ENCODE measurements around the gene SRD5A3. TPM values are rescaled to one million over a fixed set of nuclear protein-coding genes. Genes with fewer than 3 reads are reported as not detected.

SRD5A3 gene
- total RNA-seq, 1 donor from 2014 or later = 31.4 TPM

- DNase-seq (ENCODE audit: low spot score) = no peak
- Mint-ChIP-seq H3K27me3 (ENCODE audit: low read depth) (no peaks in the 10 kb centered on the region), H3K27ac (ENCODE audit: unreplicated experiment) (peak overlapping the region; percentile 13)
These were observed 65.6 kb downstream of the SRD5A3 start for GRCh38 chr4:55411621-55412020.

GRCh38 chr4:55416176-55416575 is 70.1 kb downstream of the SRD5A3 start:
- H3K9me3 Mint-ChIP-seq (ENCODE audit: low read depth) = no peaks in the 10 kb centered on the region
- H3K4me3 Mint-ChIP-seq (ENCODE audit: unreplicated experiment) = no peak overlapping the region
- DNase-seq (ENCODE audit: low spot score) = no peak
- H3K27me3 Mint-ChIP-seq (ENCODE audit: low read depth) = no peaks in the 10 kb centered on the region
- H3K4me1 Mint-ChIP-seq (ENCODE audit: low read depth) = peaks cover 8% of the 10 kb centered on the region
- no peak for TF ChIP-seq CTCF (IDR thresholded peaks at IDR 0.05)
- peaks cover 26% of the 10 kb centered on the region for H3K36me3 Mint-ChIP-seq (ENCODE audit: low read depth)
- H3K27ac Mint-ChIP-seq (ENCODE audit: unreplicated experiment) = no peak overlapping the region

More at GRCh38 chr4:55411621-55412020, 65.6 kb downstream of the SRD5A3 start:
- Mint-ChIP-seq H3K36me3 (ENCODE audit: low read depth) (peaks cover 12% of the 10 kb centered on the region), H3K4me3 (ENCODE audit: unreplicated experiment) (no peak overlapping the region), H3K9me3 (ENCODE audit: low read depth) (no peaks in the 10 kb centered on the region), H3K4me1 (ENCODE audit: low read depth) (peaks cover 42% of the 10 kb centered on the region)
- no peak for TF ChIP-seq CTCF (IDR thresholded peaks at IDR 0.05)

Other genes starting within 250 kb of the SRD5A3 start
- gene KDR, start 220.6 kb upstream of the SRD5A3 start, total RNA-seq = 0.67 to 8.6 TPM (median 0.77 TPM) in 3 replicates
- 110 to 129 TPM (median 111 TPM) in 3 replicates for gene TMEM165, start 49.7 kb downstream of the SRD5A3 start, total RNA-seq
- 26.1 to 31.2 TPM (median 28.7 TPM) in 3 replicates for gene CLOCK, start 200.7 kb downstream of the SRD5A3 start, total RNA-seq
- gene PDCL2, start 246.0 kb downstream of the SRD5A3 start, total RNA-seq = not detected in 3 replicates